Adrenal gland (tissue), 5 donors: ENCODE results near the gene PHKG2.

Source experiments
- CTCF ChIP-seq, 6 experiments: fragments of 450-650 bp in 4 of 6; fragments of 200-600 bp in 2 of 6; sonication (generic) in 1 of 6; IDR thresholded peaks; 1 replicate in 5 of 6; 2 replicates in 1 of 6; pipeline versions ENCODE4 v1.5.1 to v1.8.0; 2016 to 2021; ENCODE audit warnings: antibody characterized with exemption in 6 of 6, mild to moderate bottlenecking in 2 of 6, moderate library complexity in 1 of 6
- POLR2A ChIP-seq, 2 donors: fragments of 450-650 bp; IDR thresholded peaks; one replicate each; pipeline ENCODE4 v1.6.1; 2017; ENCODE audit warnings: antibody characterized with exemption in 2 of 2, mild to moderate bottlenecking in 2 of 2, moderate library complexity in 1 of 2
- donor health status: DM: no; HTN: no; CAD: no.

DNA sequence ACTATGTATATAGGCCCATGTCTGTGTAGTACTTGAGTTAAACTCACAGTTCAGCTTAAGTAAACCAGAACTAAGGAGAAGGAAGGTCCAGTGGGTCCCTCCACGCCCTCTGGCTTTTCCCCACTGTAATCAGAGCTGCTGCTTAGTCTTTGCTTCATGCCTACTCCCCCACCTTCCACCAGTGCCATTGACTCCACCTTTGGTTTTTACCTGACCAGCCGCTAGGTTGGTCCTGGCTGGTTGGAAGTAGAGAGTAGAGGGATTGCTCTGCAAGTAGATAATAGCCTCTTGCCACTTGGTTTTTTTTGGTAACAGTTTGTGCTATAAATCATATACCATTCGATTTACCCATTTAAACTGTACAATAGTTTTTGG lies 22.8 kb upstream of the PHKG2 start:
- TF ChIP-seq POLR2A (IDR thresholded peaks at IDR 0.05) (no peak), CTCF (IDR thresholded peaks at IDR 0.05) (no peak)
